HG03378 (cell line): ENCODE data around the gene LILRA5.
"Not testable (repeated sequence)": the region's sequence is repeated elsewhere in the genome, so short reads cannot be mapped to it uniquely, and the experiment has no call there.

ENCODE experiments used
- ATAC-seq: cut with Tn5 transposase; IDR thresholded peaks from one replicate; pipeline ENCODE4 v1.9.1; 2021; ENCODE audit warnings: mild to moderate bottlenecking, moderate library complexity; ENCODE audit not compliant: unreplicated experiment

The LILRA5 gene

GRCh38 chr19:54335164-54335563 is 22.2 kb upstream of the LILRA5 start:
- no peak for ATAC-seq

GRCh38 chr19:54333586-54334298 is 20.8 kb upstream of the LILRA5 start:
- no peak for ATAC-seq

- no peak for ATAC-seq
These were observed 19.2 kb upstream of the LILRA5 start for GRCh38 chr19:54332149-54332548.

GRCh38 chr19:54331626-54332025 is 18.7 kb upstream of the LILRA5 start:
- ATAC-seq: no peak

GRCh38 chr19:54329476-54330165 is 16.7 kb upstream of the LILRA5 start:
- ATAC-seq: no peak

DNA sequence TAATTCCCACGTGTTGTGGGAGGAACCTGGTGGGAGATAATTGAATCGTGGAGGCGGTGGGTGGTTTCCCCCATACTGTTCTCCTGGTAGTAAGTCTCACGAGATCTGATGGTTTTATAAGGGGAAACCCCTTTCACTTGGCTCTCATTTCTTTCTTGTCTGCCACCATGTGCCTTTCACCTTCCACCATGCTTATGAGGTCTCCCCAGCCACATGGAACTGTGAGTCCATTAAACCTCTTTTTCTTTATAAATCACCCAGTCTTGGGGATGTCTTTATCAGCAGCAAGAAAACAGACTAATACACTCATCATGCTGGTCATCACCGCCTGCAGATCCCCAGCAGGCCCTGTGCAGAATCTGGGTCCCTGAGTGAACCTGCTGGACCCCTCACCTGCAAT is 15.8 kb upstream of the LILRA5 start:
- ATAC-seq: not testable (repeated sequence)

DNA sequence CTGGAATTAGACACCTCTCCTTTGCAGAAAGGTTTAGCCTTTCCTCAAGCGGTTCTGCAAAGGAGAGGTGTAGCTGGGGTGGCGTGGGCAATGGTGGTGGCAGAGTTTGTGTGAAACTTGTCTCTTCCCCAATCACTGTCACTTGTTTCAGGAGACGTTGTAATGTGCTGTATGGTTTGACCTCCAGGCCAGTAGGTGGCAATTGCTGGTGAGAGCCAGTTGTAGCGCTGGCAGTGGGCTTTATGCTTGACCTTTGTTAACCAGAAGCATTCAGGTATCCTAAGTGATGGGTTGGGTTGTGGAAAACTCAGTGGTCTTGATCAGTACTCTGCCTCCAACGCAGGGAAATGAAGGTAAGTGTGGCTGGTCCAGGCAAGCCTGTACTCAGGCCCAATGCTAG is 12.7 kb upstream of the LILRA5 start:
- ATAC-seq: no peak

- no peak for ATAC-seq
These were observed 12.2 kb upstream of the LILRA5 start for GRCh38 chr19:54325194-54325621.

GRCh38 chr19:54324071-54324470 is 11.1 kb upstream of the LILRA5 start:
- ATAC-seq: no peak

GRCh38 chr19:54322934-54323333 is 10.0 kb upstream of the LILRA5 start:
- ATAC-seq: not testable (repeated sequence)

GRCh38 chr19:54322295-54322694 is 9.3 kb upstream of the LILRA5 start:
- ATAC-seq: not testable (repeated sequence)

DNA sequence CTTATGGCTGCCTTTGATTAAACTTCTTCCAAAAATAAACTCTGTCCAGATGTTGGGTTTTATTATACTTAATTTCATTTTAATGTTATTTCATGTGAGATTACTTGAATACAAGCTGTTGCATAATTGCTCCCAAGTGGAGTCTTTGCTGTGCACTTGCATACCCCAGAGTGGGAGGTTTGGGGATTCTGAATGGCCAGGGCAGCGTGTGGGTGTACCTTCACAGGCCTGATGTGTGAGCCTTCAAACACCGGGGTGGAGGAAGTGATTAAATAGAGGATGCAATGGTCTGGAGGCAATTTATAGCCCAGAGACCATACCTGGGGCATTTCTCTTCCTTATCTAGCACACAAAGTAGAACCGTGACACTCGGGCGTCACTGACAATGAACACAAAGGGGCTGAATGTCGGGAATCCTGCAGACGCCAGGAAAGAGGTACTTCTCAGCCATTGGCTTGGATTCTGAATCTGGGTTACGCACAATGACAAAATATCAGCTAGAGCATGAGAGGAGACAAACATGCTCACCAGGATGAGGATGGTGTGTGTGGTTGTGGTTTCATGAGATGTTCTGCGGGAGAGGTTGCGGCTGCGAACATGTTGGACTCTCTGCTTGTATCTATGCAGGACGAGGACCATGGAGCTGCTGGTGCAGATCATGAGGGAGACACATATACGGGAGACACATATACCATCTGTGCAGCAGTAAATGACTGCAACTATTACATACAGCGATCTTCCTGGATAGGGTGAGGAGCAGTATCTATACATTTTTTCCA is 7.1 kb upstream of the LILRA5 start:
- no peak for ATAC-seq

GRCh38 chr19:54319049-54319448 is 6.1 kb upstream of the LILRA5 start:
- no peak for ATAC-seq

DNA sequence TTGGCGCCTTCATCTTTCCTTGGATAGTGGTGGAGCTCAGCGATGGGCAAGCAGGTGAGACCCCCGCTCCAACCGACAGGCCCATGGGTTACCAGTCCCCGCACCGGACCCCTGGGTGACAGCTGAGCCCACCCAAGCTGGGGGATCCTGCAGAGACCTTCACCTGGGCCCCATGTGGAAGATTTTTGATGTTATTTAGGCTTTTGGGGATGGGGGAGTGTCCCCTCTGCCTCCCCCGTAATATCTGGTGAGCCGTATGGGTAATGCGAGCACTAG is 4.9 kb upstream of the LILRA5 start:
- no peak for ATAC-seq

- no peak for ATAC-seq
These were observed 4.4 kb upstream of the LILRA5 start for GRCh38 chr19:54317108-54317964.

GRCh38 chr19:54316746-54317107 is 3.8 kb upstream of the LILRA5 start:
- no peak for ATAC-seq

DNA sequence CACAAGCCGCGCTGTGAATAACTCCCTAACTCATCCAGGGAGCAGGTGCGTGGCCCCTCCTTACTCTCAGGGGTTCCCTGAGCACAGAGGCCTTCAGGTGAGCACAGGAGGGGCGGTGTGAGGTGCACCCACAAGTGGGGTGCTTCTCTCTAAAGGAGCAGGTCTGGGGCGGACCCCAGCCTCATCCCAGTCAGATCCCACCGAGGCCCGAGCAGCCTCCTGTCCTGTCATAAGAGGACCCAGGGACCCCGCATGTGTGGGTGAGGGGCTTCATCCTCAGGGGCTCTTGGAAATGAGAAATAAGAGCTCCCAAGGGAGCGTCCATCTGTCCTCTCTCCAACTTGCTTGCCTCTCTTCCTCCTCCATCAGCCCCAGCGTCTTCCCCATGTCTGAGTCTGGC is 3.0 kb upstream of the LILRA5 start:
- ATAC-seq: no peak

DNA sequence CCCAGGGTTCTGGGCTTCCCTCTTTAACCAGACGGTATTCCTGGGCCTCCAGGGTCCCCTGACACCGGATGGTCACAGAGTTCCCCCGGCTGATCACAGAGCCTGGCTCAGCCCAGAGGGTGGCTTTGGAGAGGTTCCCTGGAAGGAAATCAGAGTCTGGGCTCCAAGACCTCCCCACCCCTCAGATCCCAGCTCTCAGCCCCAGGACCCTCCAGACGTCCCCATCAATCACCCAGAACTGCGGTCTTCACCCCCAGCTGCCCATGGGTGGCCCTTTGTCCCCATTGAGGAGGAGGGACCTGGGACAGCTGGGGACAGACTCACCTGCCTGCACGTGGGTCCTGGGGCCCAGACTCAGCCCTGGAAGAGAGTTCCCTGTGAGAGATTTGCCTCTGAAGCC is 955 bp downstream of the LILRA5 start:
- no peak for ATAC-seq

GRCh38 chr19:54311486-54311885 is 1.5 kb downstream of the LILRA5 start:
- no peak for ATAC-seq

DNA sequence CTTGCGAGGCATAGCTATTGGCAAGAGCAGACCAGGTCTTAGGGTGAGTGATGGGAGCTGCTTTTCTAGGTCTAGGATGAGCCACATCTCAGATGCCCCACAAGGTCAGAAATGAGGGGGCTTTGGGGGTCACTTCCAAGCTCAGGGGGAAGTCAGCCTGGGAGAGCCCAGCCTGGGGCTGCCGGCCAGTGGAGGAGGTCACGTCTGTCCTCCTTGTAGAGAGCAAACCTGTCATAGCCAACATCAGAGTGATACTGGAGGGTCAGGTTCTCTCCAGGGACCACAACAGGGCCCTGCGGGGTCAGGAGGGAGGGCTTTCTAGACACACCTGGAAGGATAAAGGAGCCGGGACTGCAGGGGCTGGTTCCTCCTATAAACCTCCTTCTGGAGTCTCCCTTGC is 2.4 kb downstream of the LILRA5 start:
- no peak for ATAC-seq

DNA sequence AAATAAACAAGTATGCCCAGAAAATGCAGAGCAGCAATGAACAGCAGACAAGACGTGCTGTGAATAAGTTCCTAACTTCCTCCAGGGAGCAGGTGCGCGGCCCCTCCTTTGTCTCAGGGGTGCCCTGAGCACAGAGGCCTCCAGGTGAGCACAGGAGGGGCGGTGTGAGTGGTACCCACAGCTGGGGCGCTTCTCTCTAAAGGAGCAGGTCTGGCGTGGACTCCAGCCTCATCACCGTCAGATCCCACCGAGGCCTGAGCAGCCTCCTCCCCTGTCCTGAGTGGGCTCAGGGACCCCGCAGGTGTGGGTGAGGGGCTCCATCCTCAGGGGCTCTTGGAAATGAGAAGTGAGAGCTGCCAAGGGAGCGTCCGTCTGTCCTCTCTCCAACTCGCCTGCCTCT is 3.2 kb downstream of the LILRA5 start:
- ATAC-seq: no peak
